NCI-H146 treated with DMSO at 0.1 percent for 48 hours (cell line): ENCODE results near the gene PHACTR3.

ENCODE experiments used
- DNase-seq: peaks from one replicate; lab custom pipeline; 2025; ENCODE audit not compliant: unreplicated experiment; lab: John Stamatoyannopoulos, UW

PHACTR3 gene

DNA sequence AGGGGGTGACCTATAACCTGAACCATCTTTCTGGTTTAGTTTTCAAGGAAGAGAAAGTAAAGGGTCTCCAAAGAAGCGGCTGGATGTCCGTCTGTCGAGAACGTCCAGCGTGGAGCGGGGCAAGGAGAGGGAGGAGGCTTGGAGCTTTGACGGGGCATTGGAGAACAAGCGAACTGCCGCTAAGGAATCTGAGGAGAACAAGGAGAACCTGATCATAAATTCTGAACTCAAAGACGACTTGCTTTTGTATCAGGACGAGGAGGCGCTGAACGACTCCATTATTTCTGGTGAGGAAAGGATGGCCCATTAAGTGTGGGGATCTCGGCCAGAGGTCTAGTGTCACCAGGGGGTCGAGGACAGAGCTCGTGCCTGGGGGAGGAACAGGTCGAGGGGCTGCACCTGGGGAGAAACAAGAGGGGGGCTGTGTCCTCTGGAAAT is 169.9 kb downstream of the PHACTR3 start:
- DNase-seq, result no peak

DNA sequence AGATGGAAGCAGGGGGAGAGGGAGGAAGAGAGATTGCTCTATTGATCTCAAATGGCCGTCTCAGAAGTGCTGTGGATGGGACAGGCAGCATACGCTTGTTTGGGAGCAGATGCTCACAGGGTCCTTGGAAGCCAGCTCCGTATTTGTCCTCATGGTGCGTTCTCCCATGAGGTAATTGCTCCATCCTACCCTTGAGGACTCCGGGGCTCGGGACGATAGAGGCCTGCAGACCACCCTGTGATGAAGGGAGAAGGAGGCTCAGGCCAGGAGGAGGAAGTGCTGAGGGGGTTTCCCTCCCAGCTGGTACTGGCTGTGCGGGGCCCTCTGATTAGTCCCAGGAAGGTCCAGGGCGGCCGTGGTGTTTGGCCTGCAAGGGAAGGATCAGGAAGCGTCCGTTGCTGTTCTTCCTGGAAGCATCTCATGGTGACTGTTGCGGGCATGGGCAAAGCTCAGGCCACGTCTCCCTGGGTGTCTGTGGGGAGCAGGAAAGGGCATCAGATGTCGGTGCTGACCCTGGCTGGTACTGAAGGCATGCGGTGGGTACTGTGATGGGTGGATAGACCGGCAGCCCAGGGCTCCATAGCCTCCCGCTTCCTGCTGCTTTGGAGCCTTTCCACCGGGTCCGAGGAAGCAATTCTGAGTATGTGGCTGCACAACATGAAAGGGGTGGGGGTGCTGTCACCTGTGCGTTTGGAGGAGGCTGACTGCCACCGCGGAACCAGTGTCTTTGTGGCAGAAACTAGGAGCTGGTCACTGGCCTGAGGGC is 170.8 kb downstream of the PHACTR3 start:
- DNase-seq, result no peak

DNA sequence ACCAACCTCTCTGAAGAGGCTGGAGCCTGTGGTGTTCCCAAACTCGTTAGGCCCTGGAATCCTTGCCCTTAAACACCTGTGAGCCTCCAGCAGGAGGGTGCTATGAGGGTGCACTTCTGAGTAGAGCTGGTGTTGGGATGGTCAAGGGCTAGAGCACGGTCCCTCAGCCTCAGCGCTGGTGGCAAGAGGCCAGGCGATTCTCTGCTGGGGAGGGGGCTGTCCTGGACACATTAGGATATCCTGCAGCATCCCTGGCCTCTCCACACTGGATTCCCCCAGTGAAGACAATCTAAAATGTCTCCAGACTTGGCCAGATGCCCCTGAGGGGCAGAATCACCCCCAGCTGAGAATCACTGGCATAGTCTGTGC is 171.3 kb downstream of the PHACTR3 start:
- DNase-seq, result no peak

DNA sequence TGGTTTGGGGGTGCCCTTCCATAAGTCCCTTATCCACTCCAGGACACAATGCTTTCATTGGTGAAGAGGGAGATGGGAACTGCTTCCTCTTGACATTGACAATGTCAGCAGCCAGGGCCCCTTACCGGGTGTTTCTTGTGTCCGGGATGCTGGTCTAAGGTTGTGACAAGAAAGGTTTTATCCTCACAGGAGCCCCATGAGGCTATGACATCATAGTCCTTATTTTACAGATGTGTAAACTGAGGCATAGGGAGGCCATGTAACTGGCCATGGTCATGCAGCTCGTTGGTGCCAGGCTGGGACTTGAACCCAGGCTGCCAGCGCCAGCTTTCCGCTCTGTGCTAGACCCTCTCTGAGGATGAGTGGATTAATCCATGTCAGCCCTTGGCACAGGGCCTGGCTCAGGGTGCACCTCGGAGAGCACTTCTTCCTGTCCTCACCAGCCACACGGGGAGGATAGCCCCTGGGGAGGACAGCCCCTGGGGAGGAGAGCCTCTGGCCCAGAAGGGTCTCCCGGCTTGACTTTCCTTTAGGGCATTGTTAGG is 171.8 kb downstream of the PHACTR3 start:
- DNase-seq, result no peak

DNA sequence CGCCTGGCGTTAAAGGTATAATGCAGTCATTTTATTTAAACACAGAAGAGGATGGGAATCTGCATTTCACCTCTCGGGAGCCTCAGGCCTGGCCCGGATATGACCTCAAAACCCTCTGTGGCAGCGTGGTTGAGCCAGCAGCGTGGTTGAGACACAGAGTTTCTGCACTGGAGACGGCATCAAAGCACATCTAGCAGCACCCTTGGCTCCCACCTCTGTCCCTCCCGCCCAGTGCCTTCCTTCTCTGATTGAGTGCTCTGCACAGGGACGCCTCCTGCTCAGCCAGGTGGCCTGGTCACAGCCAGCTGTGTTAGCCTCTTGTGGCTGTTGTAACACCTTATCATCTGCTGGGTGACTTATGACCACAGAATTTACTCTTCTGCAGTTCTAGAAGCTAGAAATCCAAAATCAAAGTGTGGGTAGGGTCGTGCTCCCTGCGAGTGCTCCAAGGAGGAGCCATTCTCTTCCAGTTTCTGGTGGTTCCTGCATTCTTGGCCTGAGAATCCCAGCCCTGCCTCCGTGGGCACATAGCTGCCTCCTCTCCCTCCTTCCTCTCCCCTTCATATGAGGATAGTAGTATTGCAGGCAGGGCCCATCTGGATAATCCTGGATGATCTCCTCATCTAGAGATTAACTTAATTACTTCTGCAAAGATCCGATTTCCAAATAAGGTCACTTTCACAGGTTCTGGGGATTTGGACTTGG is 172.4 kb downstream of the PHACTR3 start:
- no peak for DNase-seq

DNA sequence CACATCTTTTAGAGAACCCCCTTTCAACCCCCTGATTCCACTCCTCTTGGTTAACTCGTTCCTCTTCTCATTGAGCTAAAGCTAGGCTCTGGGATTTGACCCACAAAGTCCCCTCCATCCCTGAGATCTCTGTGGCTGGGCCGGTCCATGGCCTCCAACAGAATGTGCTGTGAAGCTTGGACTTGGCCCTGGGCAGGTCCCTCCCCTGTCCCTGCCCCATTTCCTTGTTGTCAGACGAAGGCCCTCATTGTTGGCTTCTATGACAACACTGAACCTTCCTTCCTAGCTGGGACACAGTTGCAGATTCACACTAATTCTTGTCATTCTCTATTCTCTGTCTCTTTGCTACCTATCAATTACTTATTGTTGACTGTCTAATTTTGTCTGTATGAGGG is 173.0 kb downstream of the PHACTR3 start:
- DNase-seq, result no peak

DNA sequence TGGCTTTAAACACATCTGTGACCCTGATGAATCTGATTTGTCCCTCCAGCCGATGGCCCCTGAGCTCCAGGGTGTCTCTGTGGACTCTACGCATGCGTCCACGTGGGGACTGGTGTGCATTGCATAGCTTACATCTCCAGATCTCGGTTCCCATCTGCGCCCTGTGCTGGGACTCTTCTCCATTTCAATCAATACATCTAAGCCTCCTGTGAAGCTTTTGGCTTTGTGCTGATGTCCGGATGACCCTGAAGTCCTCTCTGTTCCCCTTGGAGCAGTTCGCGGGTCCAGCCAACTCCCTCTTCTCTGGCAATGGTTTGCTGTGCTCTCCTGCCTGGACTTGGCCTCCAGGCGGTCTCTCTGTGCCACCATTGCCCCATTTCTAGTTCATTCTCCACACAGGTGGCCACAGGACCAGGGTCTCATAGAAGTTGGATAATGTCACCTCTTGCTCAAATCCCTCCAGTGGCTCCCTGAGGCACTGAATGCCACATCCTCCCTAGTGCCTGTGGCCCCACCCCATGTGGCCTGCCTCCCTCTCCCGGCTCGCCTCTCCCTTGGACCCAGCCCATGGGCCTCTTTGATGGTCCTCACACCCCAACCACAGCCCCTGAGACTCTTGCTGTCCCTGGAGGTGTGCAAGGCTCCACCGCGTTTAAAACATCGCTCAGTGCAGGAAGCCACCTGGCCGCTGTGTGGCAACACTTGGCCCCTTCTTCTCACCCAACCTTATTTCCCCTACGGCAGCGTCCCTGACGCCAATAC is 173.7 kb downstream of the PHACTR3 start:
- no peak for DNase-seq

DNA sequence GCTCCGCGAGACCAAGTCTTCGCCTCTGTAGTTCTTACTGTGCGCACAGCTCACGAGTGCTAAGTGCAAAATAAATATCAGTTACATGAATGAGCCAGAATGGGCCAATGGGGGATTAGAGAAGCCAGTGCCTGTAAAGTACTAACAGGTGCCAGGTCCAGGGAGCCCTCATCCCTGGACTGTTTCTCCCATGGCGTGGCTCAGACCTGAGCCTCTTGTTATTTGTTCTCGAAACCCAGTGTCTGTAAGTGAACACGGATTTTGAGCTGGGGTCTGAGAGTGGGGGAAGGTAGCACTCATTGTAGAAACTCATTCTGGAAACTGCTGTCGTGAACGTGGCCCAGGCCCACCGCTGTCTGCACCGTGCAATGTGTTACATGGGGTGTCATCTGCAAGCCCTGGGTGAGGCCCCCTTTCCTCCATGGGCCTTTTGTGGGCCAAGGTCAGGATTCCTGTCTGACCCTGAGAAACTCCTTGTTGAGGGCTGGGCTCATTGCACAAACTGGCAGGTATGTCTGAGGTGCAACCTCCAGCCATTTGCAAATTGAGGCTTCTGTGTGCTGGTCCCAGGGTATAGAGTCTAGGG is 174.4 kb downstream of the PHACTR3 start:
- no peak for DNase-seq

DNA sequence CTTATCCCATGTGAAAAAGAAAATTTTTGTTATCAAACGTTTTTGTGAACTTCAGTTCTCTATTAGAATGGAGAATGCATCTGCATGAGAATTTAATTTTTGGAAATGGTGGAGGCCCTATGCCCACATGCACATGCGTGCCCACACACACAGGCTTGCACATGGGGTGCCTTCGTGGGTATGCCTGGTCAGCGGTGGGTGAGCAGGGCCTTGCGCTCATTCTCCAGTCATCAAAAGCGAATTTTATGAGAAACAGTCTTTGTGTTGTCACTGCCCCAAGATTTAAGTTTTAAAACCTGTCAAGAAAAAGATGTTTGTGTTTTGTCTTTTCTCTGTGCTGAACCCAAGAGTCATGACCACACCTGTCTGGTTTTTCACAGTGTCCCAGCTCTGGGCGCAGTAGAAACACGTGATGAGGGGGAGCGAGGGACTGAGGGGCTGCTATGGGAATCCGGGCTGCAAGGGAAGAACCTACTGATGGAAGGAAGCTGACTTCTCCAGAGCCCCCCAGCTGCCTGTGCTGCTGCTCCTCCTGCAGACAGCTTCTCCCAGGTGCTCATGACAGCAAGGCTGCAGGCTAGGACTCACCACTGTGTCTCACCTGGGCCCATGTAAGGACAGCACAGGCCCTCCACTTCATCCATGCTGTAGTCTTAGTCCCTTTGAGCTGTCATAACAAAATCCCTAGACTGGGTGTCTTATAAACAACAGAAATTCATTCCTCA is 175.5 kb downstream of the PHACTR3 start:
- DNase-seq, result no peak

DNA sequence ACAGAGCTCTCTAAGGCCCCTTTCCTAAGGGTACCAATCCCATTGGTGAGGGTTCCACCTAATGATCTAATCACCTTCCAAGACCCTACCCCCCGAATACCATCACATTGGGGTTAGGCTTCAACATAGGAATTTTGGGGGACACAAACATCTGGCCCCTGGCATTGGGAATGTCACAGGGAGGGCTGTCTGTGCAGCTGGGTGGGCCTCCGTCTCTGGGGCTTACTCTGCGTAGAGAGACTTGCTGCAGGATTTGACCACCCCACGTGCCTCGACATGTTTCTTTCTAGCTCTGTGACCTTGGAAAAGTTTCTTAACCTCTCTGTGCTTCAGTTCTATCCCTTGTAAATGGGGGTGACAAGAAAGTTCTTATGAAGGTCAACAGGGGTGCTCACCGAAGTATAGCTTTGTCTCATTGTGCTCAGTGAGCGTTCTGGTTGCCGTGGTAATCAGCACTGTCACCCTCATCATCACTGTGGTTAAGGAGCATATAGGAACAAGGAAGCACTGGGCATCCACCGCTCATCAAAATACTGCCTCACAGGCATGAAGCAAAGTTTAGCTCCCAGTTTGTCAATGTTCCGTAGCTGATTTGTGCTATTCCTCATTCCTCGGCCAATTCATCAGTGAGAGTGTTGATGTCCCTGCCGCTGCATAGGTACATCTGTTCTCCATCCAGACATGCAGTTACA is 176.3 kb downstream of the PHACTR3 start:
- DNase-seq, result no peak

DNA sequence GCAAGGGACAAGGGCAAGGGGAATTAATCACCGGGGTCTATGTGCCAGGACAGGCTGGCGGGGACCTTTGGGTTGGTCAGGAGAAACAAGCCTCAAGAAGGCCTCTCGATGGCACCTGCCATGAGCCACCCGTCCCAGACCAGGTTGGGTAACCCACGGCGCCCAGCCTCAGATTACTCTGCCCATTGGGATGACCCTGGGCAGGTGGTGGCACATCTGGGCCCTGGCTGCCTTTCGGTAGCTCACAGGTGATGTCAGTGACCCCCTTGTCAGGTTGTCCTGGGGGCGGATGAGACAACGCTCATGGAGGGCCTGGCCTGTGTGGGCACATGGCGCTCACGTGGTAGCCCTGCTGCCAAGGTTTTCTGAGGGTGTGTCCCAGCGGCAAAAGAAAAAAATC is 176.9 kb downstream of the PHACTR3 start:
- DNase-seq, result no peak

DNA sequence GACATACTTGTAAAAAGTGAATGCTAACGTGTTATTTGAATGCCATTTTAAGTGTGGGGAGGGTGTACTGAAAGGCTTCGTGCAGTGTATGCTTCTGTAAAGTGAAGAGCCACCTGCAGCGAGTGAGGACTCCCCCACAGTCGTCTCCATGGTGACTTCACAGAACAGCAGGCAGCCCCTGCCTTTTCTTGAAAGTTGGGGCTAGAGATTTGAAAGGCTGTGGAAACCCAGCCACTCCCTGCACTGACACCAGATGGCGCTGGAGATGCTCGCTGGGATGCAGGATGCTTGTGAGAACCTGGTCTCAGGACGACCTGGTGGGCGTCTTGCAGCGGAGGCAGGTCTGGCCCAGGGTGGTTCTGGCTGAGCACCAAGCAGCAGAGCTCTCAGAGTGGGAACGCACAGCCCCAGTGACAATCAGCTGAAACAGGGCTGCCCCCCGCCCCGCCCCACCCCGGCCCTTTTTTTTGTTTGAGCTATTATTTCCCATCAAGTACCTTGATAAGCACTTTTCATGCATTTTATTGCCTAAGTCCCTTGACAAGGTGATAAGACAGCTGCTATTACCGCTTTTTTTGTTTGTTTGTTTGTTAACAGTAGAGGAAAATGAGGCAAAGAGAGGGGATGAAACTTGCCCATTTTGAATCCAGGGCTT is 178.8 kb downstream of the PHACTR3 start:
- peak; percentile 29 for DNase-seq

DNA sequence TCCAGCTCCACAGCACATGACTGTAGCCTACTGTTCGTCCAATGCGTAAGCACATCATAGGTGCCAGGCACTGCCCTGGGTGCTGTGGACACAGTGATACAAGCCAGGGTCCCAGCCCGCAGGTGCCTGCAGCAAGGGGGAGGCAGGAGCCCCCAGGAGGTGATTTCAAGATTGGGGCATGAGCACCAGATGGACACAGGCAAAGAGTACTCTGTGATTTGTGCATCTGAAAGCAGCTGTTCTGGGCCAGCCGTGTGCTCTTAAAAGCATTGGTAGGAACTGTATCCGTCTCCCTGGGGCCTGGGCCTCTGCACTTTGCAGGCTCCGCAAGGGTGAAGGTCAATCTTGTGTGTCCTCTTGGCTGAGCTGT is 179.3 kb downstream of the PHACTR3 start:
- DNase-seq, result no peak

DNA sequence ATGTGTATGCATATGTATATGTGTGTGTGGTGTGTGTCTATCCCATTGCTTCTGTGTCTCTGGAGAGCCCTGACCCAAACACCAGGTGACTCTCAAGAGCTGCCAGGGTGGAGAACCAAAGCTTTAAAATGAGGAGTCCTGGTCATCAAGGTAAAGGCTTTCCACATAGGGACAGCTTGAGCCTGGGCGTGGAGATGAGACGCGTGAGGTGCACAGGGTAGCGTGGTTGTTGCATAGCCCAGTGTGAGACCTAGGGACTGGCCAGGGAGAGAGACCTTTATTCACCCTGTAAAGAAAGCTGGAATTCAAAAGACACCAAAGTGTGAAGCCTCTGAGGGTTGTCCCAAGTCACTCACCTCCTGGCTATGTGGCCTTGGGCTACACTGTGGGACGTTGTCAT is 180.0 kb downstream of the PHACTR3 start:
- no peak for DNase-seq

DNA sequence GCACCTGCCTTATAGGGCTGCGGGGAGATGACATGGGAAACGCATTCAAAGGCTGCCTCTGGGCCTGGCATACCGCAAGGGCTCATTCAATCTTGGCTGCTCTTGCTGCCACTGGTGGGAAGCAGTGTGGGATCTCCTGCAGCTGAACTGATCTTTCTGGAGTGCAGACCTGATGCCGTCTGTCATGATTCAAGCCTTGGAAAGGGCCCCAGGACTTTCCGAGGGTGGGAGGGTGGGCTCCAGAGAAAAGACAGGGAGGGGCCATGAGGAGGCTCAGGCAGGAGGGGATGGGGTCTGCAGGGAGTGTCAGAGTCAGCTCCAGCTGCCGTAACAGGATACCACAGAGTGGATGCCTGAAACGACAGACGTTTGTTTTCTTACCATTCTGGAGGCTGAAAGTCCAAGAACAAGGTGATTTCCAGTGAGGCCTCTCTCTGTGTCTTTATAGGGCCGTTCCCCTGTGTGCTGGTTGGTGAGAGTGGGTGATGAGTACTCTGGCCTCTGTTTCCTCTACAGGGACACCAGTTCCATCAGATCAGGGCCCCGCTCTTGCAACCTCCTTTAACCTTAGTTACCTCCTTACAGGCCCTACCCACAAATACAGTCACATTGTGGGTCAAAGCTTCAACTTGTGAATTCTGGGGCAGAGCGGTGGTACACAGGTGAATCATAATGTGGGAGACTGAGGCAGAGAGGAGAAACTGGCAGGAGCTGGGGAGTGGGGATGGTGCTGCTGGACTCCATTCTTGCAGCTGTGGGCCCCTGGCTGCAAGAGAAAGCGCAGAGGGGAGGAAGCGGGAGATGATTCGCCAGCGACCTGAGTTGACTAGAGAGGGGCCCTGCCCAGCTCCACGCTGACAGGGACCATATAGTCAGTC is 180.7 kb downstream of the PHACTR3 start:
- no peak for DNase-seq

DNA sequence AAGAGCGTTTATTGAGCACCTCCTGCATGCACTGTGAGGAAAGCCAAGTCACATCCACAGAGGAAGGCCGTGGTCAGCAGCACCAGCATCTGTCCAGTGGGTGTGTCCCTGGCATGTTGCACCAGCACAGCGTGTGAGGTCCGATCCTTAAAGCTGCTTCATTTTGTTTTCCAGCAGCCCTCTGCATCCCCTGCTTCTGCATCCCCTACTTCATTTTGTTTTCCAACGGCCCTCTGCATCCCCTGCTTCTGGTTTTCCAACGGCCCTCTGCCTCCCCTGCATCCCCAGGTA is 181.3 kb downstream of the PHACTR3 start:
- DNase-seq, result no peak

DNA sequence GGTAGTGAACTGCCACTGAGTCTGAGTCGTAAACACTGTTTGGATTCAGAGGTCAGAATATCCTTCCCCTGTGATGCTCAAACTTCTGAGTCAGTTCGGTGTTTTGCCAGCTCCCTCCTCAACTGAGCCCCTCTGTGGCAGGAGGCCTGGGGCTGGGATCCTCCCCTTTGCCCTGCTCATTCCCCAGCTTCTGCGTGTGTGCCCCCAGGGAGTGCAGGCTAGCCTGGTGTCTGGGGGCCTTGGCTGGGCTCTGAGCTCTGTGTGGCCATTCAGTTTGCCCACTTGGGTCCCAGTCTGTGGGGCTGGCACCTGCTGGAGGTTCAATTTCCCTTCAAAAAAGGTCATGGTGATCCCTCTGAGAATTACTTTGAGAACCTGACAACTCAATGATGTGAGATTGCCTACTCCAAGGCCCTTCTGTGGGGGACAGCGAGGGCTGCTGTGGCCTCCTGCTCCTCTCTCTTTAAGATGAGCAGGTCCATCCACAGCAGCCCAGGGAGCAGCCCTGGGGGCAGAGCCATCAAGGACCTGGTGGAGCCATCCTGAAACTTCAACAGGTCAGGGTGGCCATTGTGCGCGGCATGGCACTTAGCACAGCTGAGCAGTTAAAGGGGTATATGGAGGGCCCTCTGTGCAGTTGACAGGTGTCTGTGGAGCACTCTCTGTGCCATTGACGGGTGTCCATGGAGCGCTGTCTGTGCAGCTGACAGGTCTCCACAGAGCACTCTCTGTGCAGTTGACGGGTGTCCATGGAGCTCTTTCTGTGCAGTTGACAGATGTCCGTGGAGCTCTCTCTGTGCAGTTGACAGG is 181.9 kb downstream of the PHACTR3 start:
- no peak for DNase-seq
